ENCODE results near the gene SUPT6H. TPM values are rescaled to one million over a fixed set of nuclear protein-coding genes. Genes with fewer than 3 reads are reported as not detected.

The SUPT6H gene
- 59.8 TPM for total RNA-seq

DNA sequence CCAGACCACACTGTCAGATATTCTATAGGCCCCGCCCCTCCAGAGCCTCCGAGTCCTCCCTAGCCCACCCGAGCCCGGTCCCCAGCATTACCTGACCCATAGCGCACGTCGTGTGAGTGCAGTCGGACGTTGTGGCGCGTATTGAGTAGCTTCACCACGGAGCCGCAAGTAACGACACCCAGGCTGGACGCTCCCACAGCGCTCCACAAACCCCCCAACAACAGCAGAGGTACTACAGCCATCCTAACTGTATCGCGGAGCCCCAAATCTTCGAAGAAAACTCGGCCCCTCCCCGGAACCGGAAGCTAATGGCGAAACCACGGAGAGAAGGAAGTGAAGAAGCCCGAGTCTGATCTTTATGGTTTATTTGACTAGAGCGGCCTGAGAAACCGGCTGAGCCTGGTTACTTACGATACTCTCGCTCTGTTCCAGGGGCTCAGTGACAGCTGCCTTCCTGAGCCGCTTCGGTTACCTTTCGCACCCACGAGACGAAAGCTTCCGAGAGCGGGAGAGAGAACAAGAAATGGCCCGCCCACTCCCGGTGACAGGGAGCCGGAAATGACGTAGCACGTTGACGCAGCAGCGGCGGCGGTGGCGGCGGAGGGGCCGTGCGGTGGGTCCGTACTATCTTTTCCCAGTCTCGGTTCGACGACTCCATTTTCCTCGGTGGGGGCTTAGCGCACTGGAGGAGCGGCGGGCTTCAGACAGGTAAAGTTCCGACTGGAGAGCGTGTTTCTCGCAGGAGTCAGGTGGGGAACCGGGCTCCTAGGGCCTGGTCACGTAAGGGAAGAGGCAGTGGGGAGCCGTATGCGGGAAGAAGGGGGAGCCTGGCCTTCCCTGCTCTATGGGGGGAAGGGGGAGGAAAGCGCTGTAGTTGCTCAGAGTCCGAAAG lies at the start of gene SUPT6H, which contains the start of gene SDF2:
Gene SUPT6H, plus strand, starts transcription at position 571 of the 892 bp plus-strand sequence. CDS start 11,197 bp downstream, outside the sequence.
Gene SDF2, minus strand, starts transcription at position 272 of the 892 bp plus-strand sequence. Its CDS starts 30 bp downstream, at position 242.
- peak; percentile 90 for DNase-seq (ENCODE audit: low spot score)

- no peak for DNase-seq (ENCODE audit: low spot score)
Observed at GRCh38 chr17:28612531-28612930, 49.5 kb upstream of the SUPT6H start.

DNA sequence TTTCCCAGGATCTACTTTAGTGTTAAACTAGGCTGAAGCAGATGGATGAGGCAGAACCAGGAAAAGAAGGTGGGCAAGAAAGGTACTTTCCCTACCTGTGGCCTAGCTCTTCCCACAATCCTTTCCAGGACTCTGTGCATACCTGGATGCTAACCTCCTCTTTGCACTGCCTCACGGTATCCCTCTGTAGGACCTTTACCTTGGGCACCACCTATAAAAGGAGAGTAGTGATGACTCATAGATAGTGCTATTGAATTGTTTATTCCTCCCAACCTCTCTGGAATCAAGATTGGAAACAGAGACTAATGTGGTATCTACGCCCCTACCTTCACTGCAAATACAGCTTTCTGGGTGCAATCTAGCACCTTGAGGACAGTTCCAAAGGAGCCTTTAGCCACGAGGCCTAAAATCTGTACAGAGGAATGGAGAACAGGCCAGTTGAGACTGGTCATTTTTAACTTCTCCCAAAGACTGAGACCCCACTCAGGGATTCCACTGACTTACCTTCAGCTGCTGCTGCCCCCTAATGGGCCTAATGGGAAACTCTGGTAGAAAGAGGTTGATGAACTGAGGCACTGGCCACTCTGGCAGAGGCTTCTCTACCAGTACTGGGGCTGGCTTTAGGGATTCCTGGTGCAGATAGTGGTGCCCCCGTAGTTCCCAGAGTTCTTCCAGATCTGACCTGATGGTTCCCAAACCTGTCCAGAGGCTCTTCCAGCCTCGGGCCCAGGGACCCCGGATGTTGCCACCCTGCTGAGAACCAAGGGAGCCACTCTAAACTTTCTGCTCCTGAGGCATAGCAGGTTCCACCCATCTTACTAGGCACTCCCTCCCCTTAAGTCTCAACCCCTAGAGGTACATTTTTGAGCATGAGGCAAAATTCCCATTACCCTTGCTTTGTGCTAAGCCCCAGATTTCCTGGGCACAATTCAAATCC lies 48.8 kb upstream of the SUPT6H start:
- peak; percentile 44 for DNase-seq (ENCODE audit: low spot score)

DNA sequence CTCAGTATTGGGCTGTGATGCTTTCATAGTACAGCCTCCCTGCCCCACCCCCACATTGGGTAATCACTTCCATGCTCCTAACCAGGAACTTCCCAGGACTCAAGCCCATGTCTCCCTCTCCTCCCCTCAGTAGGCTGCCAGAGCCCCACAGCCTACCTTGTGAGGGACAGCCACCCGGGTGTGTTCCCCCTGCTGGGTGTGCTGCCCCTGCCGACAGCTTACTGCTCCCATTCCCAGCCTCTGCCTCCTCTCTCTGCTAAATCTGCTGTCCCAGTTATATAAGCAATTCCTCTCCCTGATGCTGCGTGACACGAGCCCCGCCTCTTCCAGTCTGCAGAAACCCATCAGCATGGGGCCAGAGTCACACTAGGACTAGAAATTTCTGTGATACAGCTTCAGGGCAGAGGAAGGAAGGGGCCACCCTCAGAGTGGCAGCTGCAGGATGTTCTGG lies 48.0 kb upstream of the SUPT6H start, which contains the start of gene RSKR:
Gene RSKR, minus strand, starts transcription at position 255 of the 451 bp plus-strand sequence. Its CDS starts 24 bp downstream, at position 231.
- no peak for DNase-seq (ENCODE audit: low spot score)

GRCh38 chr17:28615260-28615940 lies 46.6 kb upstream of the SUPT6H start:
- no peak for DNase-seq (ENCODE audit: low spot score)

- DNase-seq (ENCODE audit: low spot score) = no peak
Observed at GRCh38 chr17:28616281-28616680, 45.7 kb upstream of the SUPT6H start.

DNA sequence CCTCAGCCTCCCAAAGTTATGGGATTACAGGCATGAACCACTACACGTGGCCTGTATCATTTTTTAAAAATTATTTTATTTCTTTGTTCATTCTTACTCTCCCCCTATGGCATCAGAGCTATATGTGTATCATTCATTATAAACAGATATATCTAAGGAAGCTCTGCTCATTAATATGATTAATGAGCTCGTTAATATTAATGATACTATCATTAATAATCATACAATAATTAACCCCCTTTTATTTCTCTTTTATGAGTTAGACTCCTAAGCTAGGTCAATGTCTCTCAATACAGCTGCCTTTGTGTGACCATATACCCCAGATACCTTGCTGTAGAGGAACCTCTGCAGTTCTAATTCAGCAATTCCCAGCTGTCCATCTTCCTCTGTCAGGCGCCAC lies 43.5 kb upstream of the SUPT6H start:
- DNase-seq (ENCODE audit: low spot score) = no peak

GRCh38 chr17:28620010-28620409 lies 42.0 kb upstream of the SUPT6H start:
- no peak for DNase-seq (ENCODE audit: low spot score)

GRCh38 chr17:28622186-28622585 lies 39.8 kb upstream of the SUPT6H start:
- no peak for DNase-seq (ENCODE audit: low spot score)

- no peak for DNase-seq (ENCODE audit: low spot score)
Observed at GRCh38 chr17:28623696-28624095, 38.3 kb upstream of the SUPT6H start.

GRCh38 chr17:28624148-28624547 lies 37.9 kb upstream of the SUPT6H start:
- DNase-seq (ENCODE audit: low spot score) = no peak

- no peak for DNase-seq (ENCODE audit: low spot score)
Observed at GRCh38 chr17:28626818-28627217, 35.2 kb upstream of the SUPT6H start.

GRCh38 chr17:28634206-28634865 lies 27.7 kb upstream of the SUPT6H start:
- no peak for DNase-seq (ENCODE audit: low spot score)

DNA sequence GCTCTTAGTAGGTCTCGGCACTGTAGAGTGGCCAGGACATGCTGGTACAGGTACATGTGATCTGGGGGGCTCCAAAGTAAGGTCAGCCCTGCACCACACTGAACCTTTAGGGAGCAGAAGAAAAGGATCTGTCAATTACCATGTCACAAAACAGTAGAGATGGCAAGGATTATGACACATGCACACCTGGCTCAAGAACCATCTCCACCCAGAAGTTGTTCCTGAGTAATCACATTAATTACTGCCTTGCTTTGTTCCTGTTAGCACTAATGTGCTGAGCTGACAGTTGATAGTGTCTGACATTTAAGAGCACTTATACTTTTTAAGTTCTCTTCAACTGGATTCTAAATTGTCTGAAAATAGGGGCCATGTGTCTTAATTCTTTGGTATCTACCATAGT lies 26.5 kb upstream of the SUPT6H start:
- no peak for DNase-seq (ENCODE audit: low spot score)

GRCh38 chr17:28641579-28641978 lies 20.4 kb upstream of the SUPT6H start:
- no peak for DNase-seq (ENCODE audit: low spot score)

DNA sequence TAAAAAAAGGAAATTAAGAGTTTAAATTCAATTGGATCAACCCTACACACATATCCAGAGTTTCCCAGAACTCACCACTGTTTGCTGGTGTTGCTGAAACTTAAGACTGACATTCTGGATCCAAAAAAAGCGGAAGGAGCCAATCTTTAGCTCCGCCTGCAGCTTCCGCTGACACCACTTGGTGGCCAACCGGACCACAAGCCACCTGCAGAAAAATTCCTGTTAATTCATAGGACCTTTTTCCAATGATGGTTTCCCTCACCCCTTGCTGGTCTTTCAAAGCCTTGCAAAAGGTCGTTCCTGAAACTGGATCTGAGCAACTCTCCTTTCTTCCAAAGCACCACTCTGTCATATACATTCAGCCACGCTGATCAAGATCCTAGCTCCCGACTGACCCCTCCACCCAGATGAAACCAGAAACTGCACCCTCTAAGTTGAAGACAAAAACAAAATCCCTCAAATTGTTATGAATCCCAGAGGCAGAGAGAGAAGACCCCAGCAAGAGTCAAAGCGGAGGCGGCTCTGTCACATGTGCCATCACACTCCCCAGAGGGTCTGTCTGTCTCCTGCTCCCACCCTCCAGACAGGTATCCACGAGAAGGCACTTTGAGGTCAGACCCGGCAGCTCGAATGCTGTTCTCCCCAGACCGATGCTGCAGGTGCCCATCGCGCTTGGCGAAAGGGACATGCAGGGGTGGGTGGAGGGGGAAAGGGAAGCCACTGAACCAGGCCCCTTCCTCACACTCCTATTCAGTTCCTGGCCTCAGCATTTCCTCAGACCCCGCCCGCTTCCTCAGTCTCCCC lies 17.8 kb upstream of the SUPT6H start:
- peak; percentile 21 for DNase-seq (ENCODE audit: low spot score)

DNA sequence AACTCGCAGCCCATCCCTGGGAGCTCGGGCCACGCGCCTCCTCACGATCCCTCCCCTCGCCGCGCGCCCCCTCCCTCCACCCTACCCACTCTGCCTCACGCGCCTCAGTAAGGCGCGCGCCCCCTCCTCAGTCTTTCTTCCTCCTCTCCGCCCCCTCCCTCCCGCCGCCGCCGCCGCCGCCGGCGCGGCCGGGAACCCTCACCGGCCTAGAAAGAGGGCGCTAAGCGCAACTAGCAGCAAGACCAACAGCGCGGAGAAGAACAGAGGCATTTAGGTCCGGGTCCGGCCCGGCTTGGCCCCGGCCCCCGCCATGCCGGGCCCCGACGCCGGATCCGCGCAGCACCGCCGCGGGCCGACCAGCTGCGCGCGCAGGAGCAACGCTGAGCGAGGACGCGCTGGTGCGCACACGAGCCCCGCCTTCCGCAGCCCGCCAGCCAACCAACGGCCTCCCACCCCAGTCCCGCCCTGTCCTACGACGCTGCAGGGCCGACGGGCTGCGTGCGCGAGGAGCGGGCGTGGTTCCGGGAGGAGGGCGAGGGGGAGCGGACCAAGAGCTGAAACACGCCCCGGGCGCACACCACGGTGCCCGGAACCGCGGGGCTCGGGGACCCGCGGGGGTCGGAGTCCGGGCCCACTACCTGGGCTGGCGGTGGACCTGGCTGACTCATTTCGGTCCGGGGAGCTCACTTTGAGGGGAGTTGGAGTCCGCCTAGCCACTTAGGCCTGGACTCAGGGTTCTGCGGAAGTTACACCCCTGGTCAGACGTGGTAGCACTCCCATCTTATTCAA lies 17.0 kb upstream of the SUPT6H start, which contains the start of gene BLTP2:
Gene BLTP2, minus strand, starts transcription at position 372 of the 789 bp plus-strand sequence. Its CDS starts 102 bp downstream, at position 270.
- DNase-seq (ENCODE audit: low spot score) = peak; percentile 95

GRCh38 chr17:28645576-28645939 lies 16.4 kb upstream of the SUPT6H start:
- DNase-seq (ENCODE audit: low spot score) = no peak
